Immature natural killer cell (primary cell): ENCODE results near the gene OR2M2. TPM values are rescaled to one million over a fixed set of nuclear protein-coding genes. Genes with fewer than 3 reads are reported as not detected.

Experiments
- DNase-seq, 3 donors: peaks; one replicate each; pipeline ENCODE4 v3.0.0; 2022; ENCODE audit warnings: mixed read lengths in 1 of 3
- H3K27ac Mint-ChIP-seq, 6 donors: one replicate each; pipeline ENCODE4 v1.8.0; 2020; ENCODE audit warnings: mixed read lengths in 6 of 6, mild to moderate bottlenecking in 5 of 6, inconsistent platforms in 4 of 6, moderate library complexity in 3 of 6
- H3K27me3 Mint-ChIP-seq, 3 donors: one replicate each; pipeline ENCODE4 v1.8.0; 2020 to 2021; ENCODE audit warnings: low read depth in 3 of 3, mild to moderate bottlenecking in 3 of 3, mixed read lengths in 3 of 3, moderate library complexity in 3 of 3, inconsistent platforms in 1 of 3
- H3K36me3 Mint-ChIP-seq, 3 donors: one replicate each; pipeline ENCODE4 v1.8.0; 2020; ENCODE audit warnings: mixed read lengths in 3 of 3, inconsistent platforms in 2 of 3, mild to moderate bottlenecking in 2 of 3
- H3K4me1 Mint-ChIP-seq, 2 donors: one replicate each; pipeline ENCODE4 v1.8.0; 2020; ENCODE audit warnings: inconsistent platforms in 2 of 2, mild to moderate bottlenecking in 2 of 2, mixed read lengths in 2 of 2, moderate library complexity in 1 of 2
- H3K4me3 Mint-ChIP-seq, 5 donors: one replicate each; pipeline ENCODE4 v1.8.0; 2020; ENCODE audit warnings: mild to moderate bottlenecking in 5 of 5, mixed read lengths in 5 of 5, inconsistent platforms in 3 of 5, moderate library complexity in 3 of 5
- H3K9me3 Mint-ChIP-seq, 6 donors: one replicate each; pipeline ENCODE4 v1.8.0; 2020; ENCODE audit warnings: mild to moderate bottlenecking in 6 of 6, mixed read lengths in 6 of 6, inconsistent platforms in 4 of 6, moderate library complexity in 3 of 6
- polyA plus RNA-seq, 3 donors: library from polyadenylated mRNA; unstranded; fragments of 300-500 nt; fragmentation: Illumina TruSeq; gene quantifications; one replicate each; pipeline ENCODE4 v1.2.3, GENCODE V29; 2021

Gene OR2M2, protein sequence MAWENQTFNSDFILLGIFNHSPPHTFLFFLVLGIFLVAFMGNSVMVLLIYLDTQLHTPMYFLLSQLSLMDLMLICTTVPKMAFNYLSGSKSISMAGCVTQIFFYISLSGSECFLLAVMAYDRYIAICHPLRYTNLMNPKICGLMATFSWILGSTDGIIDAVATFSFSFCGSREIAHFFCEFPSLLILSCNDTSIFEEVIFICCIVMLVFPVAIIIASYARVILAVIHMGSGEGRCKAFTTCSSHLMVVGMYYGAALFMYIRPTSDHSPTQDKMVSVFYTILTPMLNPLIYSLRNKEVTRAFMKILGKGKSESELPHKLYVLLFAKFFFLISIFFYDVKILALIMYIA
- not detected for polyA plus RNA-seq

GRCh38 chr1:248174521-248174920 is at the start of gene OR2M2:
Gene OR2M2, plus strand, starts transcription at chr1:248174821. Its CDS starts 5,165 bp downstream, at chr1:248179986.
- Mint-ChIP-seq H3K9me3 (peaks cover 0 to 9% (median under 1%) of the 10 kb centered on the region in 6 donors), H3K27me3 (no peaks in the 10 kb centered on the region)

GRCh38 chr1:248127653-248128052 is 47.0 kb upstream of the OR2M2 start:
- Mint-ChIP-seq H3K27ac (no peak overlapping the region), H3K36me3 (no peaks in the 10 kb centered on the region), H3K4me1 (no peaks in the 10 kb centered on the region), H3K4me3 (no peak overlapping the region), H3K27me3 (peaks cover 0 to 4% (median 2%) of the 10 kb centered on the region in 3 donors), H3K9me3 (peaks cover 2 to 49% (median 29%) of the 10 kb centered on the region in 6 donors)
- DNase-seq: no peak

More at GRCh38 chr1:248174521-248174920, at the start of gene OR2M2:
- Mint-ChIP-seq H3K27ac (no peak within 1 kb of the TSS), H3K4me3 (no peak within 1 kb of the TSS), H3K4me1 (no peaks in the 10 kb centered on the region), H3K36me3 (no peaks in the 10 kb centered on the region)
- DNase-seq: no peak

GRCh38 chr1:248136811-248137210 is 37.8 kb upstream of the OR2M2 start:
- Mint-ChIP-seq H3K4me3 (no peak overlapping the region), H3K9me3 (peaks cover 2 to 28% (median 11%) of the 10 kb centered on the region in 6 donors), H3K36me3 (no peaks in the 10 kb centered on the region), H3K27ac (no peak overlapping the region), H3K4me1 (no peaks in the 10 kb centered on the region), H3K27me3 (peaks cover 0 to 1% (median 0%) of the 10 kb centered on the region in 3 donors)
- DNase-seq: no peak

DNA sequence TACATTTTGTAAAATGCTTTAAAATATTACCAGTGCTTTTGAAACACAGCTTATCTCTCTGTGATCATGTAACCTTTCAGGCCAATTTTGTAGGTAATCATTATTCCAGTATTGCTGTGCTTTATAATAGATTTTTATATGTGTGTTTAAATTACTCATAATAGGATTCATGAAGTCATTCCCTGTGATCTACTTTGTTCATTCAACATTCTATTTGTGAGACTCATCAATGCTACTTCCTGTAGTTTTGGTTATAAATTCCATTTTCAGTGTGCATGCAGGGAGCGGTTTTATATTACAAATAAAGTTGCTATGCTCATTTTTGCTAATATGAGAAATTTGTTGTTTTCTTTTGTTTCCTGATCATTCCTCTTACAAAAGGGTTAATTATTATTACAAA is 33.8 kb upstream of the OR2M2 start:
- DNase-seq: no peak
- Mint-ChIP-seq H3K36me3 (no peaks in the 10 kb centered on the region), H3K27me3 (no peaks in the 10 kb centered on the region), H3K4me3 (no peak overlapping the region), H3K9me3 (peaks cover 0 to 25% (median 7%) of the 10 kb centered on the region in 6 donors), H3K4me1 (no peaks in the 10 kb centered on the region), H3K27ac (no peak overlapping the region)

- Mint-ChIP-seq H3K27ac (no peak overlapping the region), H3K4me3 (no peak overlapping the region), H3K9me3 (peaks cover 2 to 33% (median 11%) of the 10 kb centered on the region in 6 donors), H3K4me1 (no peaks in the 10 kb centered on the region), H3K27me3 (no peaks in the 10 kb centered on the region), H3K36me3 (no peaks in the 10 kb centered on the region)
- no peak for DNase-seq
Measured at GRCh38 chr1:248143311-248143710, 31.3 kb upstream of the OR2M2 start.

GRCh38 chr1:248144513-248145198 is 30.0 kb upstream of the OR2M2 start, which contains the start of gene OR2M5:
Gene OR2M5, plus strand, starts transcription at chr1:248145148. Its CDS starts 0 bp downstream, at chr1:248145148.
- no peaks in the 10 kb centered on the region for H3K36me3 Mint-ChIP-seq
- H3K4me3 Mint-ChIP-seq: no peak within 1 kb of the TSS
- no peaks in the 10 kb centered on the region for H3K4me1 Mint-ChIP-seq
- H3K9me3 Mint-ChIP-seq: peaks cover 2 to 40% (median 11%) of the 10 kb centered on the region in 6 donors
- H3K27ac Mint-ChIP-seq: no peak within 1 kb of the TSS
- peaks cover 0 to 1% (median 0%) of the 10 kb centered on the region in 3 donors for H3K27me3 Mint-ChIP-seq
- no peak for DNase-seq

DNA sequence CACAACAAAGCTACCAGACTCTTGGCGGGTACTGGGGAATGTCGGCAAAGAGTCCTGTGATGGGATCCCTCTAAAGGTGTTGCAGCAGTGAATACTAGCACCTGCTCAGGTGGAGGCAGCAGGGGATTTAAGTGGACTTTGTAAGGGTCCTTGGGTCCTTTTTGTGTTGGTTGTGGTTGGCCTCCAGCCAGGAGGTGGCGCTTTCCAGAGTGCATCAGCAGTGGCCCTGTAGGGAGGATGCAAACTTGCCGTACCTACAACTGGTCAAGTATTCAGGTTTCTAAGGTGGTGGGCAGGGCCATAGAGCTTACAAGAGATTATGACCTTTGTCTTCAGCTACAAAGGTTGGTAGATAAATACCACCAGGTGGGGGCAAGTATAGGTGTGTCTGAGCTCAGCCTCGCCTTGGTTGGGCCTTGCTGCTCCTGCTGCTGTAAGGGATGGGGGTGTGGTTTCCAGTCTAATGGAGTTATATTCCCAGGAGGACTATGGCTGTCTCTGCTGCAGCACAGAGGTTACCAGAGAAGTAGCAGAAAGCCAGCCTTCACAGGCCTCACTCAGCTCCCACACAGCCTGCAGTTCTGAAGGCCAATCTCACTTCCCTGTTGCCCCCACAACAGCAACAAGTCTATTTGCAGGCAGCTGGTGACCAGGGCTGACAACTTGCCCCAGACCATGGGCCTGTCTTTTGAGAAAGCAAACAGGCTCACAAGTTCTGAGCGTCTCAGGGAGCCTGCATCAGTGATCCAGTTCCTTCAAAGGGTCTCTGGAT is 22.4 kb upstream of the OR2M2 start:
- DNase-seq: no peak
- Mint-ChIP-seq H3K4me3 (no peak overlapping the region), H3K9me3 (peaks cover 2 to 32% (median 12%) of the 10 kb centered on the region in 6 donors), H3K36me3 (no peaks in the 10 kb centered on the region), H3K27me3 (peaks cover 0 to 1% (median 0%) of the 10 kb centered on the region in 3 donors), H3K4me1 (no peaks in the 10 kb centered on the region), H3K27ac (no peak overlapping the region)

DNA sequence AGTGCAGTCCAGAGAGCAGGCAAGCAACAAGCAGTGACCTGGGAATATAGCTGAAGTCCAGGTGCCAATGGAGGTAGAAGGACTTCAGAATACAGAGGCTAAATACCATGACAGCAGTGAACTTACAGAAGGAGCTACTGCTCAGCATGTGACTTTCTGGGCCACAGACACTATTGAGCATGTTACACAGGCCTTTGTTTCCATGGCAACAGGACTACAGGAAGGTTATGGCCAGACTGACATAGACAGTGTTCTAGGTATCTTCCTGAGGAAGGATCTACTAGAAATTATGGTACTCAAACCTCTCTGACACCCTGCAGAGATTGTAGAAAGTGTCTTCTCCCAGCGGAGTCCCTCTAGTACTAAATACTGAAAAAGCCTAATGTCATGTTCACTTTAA is 18.7 kb upstream of the OR2M2 start:
- Mint-ChIP-seq H3K36me3 (no peaks in the 10 kb centered on the region), H3K4me3 (no peak overlapping the region), H3K27me3 (no peaks in the 10 kb centered on the region), H3K9me3 (peaks cover 0 to 16% (median 4%) of the 10 kb centered on the region in 6 donors), H3K4me1 (no peaks in the 10 kb centered on the region), H3K27ac (no peak overlapping the region)
- no peak for DNase-seq

DNA sequence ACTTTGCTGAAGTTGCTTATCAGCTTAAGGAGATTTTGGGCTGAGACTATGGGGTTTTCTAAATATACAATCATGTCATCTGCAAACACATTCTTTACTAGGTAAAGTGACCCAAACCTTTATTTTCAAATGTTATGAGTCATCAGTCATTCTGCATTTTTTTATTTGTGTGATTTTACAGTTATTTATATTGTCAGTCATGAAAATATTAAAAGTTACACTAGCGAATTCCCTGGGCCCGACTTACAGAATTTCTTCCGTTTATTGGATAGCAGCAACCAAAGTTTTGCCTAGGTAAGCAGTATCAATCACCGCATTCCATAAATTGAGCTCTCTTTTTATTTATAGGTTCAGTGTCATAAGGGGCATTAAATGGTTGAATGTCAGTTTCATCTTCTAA is 15.9 kb upstream of the OR2M2 start:
- Mint-ChIP-seq H3K4me1 (no peaks in the 10 kb centered on the region), H3K27ac (no peak overlapping the region), H3K9me3 (peaks cover 0 to 14% (median 4%) of the 10 kb centered on the region in 6 donors), H3K36me3 (no peaks in the 10 kb centered on the region), H3K27me3 (peaks cover 0 to 1% (median 0%) of the 10 kb centered on the region in 3 donors), H3K4me3 (no peak overlapping the region)
- DNase-seq: no peak

GRCh38 chr1:248164031-248164430 is 10.6 kb upstream of the OR2M2 start:
- H3K4me1 Mint-ChIP-seq: no peaks in the 10 kb centered on the region
- no peaks in the 10 kb centered on the region for H3K36me3 Mint-ChIP-seq
- DNase-seq: no peak
- peaks cover 0 to 13% (median 4%) of the 10 kb centered on the region in 6 donors for H3K9me3 Mint-ChIP-seq
- H3K27ac Mint-ChIP-seq: no peak overlapping the region
- H3K27me3 Mint-ChIP-seq: peaks cover 0 to 1% (median 0%) of the 10 kb centered on the region in 3 donors
- no peak overlapping the region for H3K4me3 Mint-ChIP-seq

- H3K27me3 Mint-ChIP-seq: peaks cover 0 to 1% (median 0%) of the 10 kb centered on the region in 3 donors
- no peaks in the 10 kb centered on the region for H3K4me1 Mint-ChIP-seq
- no peak for DNase-seq
Measured at GRCh38 chr1:248165186-248165585, 9.4 kb upstream of the OR2M2 start.

GRCh38 chr1:248183996-248184395 is 9.4 kb downstream of the OR2M2 start:
- no peaks in the 10 kb centered on the region for H3K36me3 Mint-ChIP-seq
- DNase-seq: no peak
- H3K27me3 Mint-ChIP-seq: peaks cover 0 to 3% (median 2%) of the 10 kb centered on the region in 3 donors
- no peaks in the 10 kb centered on the region for H3K4me1 Mint-ChIP-seq
- H3K27ac Mint-ChIP-seq: no peak overlapping the region
- peaks cover 2 to 34% (median 7%) of the 10 kb centered on the region in 6 donors for H3K9me3 Mint-ChIP-seq
- no peak overlapping the region for H3K4me3 Mint-ChIP-seq

More at GRCh38 chr1:248165186-248165585, 9.4 kb upstream of the OR2M2 start:
- no peaks in the 10 kb centered on the region for H3K36me3 Mint-ChIP-seq
- H3K9me3 Mint-ChIP-seq: peaks cover 0 to 13% (median 3%) of the 10 kb centered on the region in 6 donors
- no peak overlapping the region for H3K4me3 Mint-ChIP-seq
- no peak overlapping the region for H3K27ac Mint-ChIP-seq

GRCh38 chr1:248187363-248187762 is 12.7 kb downstream of the OR2M2 start:
- Mint-ChIP-seq H3K4me1 (no peaks in the 10 kb centered on the region), H3K27ac (no peak overlapping the region), H3K9me3 (peaks cover 0 to 48% (median 10%) of the 10 kb centered on the region in 6 donors), H3K36me3 (no peaks in the 10 kb centered on the region), H3K4me3 (no peak overlapping the region), H3K27me3 (peaks cover 0 to 2% (median 0%) of the 10 kb centered on the region in 3 donors)
- no peak for DNase-seq
